HG03432 (cell line): ENCODE data around the gene NKPD1.

ENCODE experiments used
- ATAC-seq: cut with Tn5 transposase; IDR thresholded peaks from one replicate; pipeline ENCODE4 v1.9.1; 2021; ENCODE audit warnings: mild to moderate bottlenecking, moderate library complexity; ENCODE audit not compliant: unreplicated experiment

Gene NKPD1

GRCh38 chr19:45160870-45161737, at the start of gene NKPD1:
NKPD1 (minus strand) TSS chr19:45160982; CDS start chr19:45160150, 832 bp downstream.
- no peak for ATAC-seq

DNA sequence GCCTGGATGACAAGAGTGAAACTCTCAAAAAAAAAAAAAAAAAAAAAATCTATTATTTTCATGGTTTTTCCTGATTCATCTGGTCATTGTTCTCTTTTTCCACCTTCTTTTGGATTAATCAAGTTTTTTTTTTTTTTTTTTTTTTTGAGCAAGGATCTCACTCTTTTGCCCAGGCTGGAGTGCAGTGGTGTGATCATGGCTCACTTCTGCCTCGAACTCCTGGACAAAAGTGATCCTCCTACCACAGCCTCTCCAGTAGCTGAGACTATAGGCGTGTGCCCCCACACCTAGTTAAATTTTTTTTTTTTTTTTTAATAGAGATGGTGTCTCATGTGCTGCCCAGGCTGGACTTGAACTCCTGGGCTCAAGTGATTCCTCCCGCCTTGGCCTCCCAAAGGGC, 45.5 kb upstream of the NKPD1 start:
- no peak for ATAC-seq

DNA sequence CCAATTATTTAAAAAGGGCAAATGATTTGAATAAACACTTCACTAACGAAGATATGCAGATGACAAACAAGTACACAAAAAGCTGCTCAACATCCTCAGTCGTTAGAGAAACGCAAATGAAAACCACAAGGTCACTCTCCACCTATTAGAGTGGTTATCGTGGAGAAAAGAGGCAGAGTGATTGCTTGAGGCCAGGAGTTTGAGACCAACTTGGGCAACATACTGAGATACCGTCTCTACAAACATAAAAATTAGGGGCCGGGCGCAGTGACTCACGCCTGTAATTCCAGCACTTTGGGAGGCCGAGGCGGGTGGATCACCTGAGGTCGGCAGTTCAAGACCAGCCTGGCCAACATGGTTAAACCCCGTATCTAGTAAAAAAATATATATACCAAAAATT, 45.0 kb upstream of the NKPD1 start:
- ATAC-seq, result no peak

DNA sequence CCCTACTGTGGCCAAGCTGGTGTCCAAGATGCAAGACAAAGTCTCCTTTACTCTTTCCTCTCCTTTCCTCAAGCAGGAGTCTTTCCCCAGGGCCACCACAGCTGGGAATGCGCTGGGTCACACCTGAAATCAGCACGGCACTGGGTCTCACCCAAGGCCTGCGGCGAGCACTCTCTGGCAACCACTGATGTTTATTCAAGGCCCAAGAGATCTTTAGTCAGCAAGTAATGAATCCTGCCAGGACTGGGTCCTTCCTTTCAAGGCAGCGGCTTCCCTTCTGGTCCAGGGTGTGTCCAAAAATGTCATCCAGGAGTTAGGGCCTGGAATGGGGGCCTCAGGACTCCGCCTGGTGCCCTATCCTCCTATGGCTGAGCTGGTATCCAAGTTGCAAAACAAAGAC, 41.9 kb upstream of the NKPD1 start:
- no peak for ATAC-seq

GRCh38 chr19:45200568-45200967, 39.8 kb upstream of the NKPD1 start:
- ATAC-seq, result no peak

GRCh38 chr19:45195764-45196163, 35.0 kb upstream of the NKPD1 start:
- ATAC-seq, result no peak

GRCh38 chr19:45191375-45191774, 30.6 kb upstream of the NKPD1 start:
- ATAC-seq, result no peak

DNA sequence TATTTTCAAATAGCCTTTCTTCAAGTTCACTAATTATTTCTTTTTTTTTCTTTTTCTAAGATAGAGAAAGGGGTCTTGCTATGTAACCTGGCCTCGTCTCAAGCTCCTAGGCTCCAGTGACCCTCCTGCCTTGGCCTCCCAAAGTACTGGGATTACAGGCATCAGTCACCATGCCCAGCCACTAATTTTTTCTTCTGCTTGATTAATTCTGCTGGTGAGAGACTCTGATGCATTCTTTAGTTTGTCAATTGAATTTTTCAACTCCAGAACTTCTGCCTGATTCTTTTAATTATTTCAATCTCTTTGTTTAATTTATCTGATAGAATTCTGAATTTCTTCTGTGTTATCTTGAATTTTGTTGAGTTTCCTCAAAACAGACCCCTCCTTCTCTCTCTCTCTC, 29.2 kb upstream of the NKPD1 start:
- ATAC-seq, result no peak

- ATAC-seq, result no peak
Observed at GRCh38 chr19:45187421-45188100, 26.8 kb upstream of the NKPD1 start.

GRCh38 chr19:45186509-45187334, 25.9 kb upstream of the NKPD1 start:
- ATAC-seq, result no peak

- ATAC-seq, result no peak
Observed at GRCh38 chr19:45184115-45184514, 23.3 kb upstream of the NKPD1 start.

- no peak for ATAC-seq
Observed at GRCh38 chr19:45182758-45183157, 22.0 kb upstream of the NKPD1 start.

GRCh38 chr19:45180936-45181335, 20.2 kb upstream of the NKPD1 start:
- no peak for ATAC-seq

GRCh38 chr19:45179892-45180370, 19.1 kb upstream of the NKPD1 start:
- ATAC-seq, result no peak

- no peak for ATAC-seq
Observed at GRCh38 chr19:45179072-45179891, 18.5 kb upstream of the NKPD1 start.

DNA sequence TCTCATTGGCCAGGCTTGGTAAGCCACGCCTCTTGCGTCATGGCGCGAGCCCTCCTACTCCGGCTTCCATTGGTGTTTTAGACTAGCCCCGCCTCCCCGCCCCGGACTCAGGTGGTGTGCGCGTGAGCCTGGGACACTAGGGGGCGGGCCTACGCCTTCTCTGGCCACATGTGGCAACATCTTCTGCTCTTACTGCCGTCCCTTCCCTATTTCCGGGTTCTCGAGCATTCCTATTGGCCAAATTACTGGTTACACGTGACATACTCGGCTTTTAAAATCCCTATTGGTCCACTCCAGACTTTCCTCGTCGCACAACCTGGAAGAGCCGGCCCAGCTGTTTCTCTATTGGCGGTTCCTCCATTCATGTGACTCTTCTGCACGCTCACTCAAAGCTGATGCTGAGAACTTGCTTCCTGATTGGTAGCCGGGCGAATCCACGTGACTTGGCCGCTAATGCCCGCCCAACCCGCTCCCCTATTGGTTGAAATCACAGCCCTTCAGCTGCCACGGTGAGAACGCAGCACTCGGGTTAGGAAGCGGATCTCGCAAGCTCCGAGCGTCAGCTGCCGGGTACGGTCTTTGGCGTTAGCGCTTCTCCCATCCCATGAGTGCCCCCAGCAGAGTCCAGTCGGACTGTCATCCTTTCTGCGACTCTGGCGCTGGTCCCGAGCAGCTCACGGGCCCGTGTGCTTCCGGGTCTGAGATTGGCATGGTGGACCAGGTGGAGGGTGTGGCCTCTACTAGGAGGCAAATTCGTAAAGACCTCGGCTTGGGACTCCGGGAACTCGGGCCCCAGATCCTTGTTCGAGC, 17.7 kb upstream of the NKPD1 start, which contains the start of gene BLOC1S3:
Gene BLOC1S3 (plus strand): TSS at position 523 of the 810 bp plus-strand sequence. CDS start 513 bp downstream, outside the sequence.
- peak; percentile 78 for ATAC-seq

- peak; percentile 13 for ATAC-seq
Observed at GRCh38 chr19:45177817-45178261, 17.1 kb upstream of the NKPD1 start, which contains the start of gene TRAPPC6A. TRAPPC6A (minus strand) TSS chr19:45178237; CDS start chr19:45178218, 19 bp downstream.

DNA sequence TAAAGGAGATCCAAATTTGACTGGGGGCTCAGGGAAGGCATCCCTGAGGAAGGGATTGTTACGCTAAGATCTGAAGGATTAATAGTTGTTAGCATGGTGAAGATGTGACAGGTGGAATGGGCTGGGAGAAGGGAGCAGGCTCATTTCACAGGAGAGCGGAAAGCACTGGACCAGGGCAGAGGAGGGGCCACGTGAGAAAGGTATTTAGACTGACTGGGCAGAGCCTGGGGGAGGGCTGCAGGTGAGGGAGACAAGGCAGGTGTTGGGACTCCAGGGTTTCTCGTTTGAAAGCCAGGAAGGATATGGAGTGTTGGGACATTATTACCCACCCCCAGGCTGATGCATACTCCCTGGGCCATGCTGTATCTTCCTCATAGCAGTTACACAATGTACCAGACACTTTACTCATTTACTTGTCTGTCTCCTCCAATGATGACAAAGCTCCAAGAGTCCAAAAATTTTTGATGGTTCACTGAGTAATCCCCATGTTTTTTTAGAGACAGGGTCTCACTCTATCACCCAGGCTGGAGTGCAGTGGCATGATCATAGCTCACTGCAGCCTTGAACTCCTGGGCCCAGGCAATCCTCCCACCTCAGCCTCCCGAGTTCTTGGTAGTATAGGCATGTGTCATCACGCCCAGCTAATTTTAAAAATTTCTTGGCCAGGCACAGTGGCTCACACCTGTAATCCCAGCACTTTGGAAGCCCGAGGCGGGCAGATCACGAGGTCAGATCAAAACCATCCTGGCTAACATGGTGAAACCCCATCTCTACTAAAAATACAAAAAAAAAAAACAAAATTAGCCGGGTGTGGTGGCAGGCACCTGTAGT, 14.9 kb upstream of the NKPD1 start:
- no peak for ATAC-seq
